HG03354 (cell line): ENCODE measurements around the gene AMELX.

Experiments used
- ATAC-seq: cut with Tn5 transposase; IDR thresholded peaks from one replicate; pipeline ENCODE4 v1.9.1; 2021; ENCODE audit warnings: mild to moderate bottlenecking; ENCODE audit not compliant: unreplicated experiment, poor library complexity, severe bottlenecking

Gene AMELX

GRCh38 chrX:11304829-11305228, 11.6 kb downstream of the AMELX start:
- ATAC-seq, result no peak

- no peak for ATAC-seq
These were observed 12.4 kb downstream of the AMELX start for GRCh38 chrX:11305641-11306040.

DNA sequence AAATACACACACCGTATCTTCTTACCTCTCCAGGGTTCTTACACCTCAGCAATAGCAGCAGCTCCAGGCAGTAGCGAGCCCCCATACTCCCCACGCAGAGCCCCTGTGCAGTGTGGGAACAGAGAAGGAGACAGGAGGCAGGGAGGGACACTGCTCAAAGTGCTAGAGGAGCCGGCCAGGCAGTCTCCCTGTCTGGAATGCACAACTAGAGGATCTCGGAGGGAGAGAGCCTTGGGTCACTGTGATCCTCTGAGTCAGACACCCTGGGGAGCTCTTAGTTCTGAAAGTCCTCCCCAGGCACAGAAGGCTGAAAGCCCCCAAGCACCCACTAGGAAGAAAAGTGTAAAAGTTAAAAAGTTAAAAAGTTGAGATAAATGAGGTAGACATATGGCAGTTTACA, 16.0 kb downstream of the AMELX start:
- ATAC-seq, result no peak

GRCh38 chrX:11311706-11312105, 18.5 kb downstream of the AMELX start:
- no peak for ATAC-seq

- ATAC-seq, result no peak
These were observed 26.8 kb downstream of the AMELX start for GRCh38 chrX:11319806-11320520.

DNA sequence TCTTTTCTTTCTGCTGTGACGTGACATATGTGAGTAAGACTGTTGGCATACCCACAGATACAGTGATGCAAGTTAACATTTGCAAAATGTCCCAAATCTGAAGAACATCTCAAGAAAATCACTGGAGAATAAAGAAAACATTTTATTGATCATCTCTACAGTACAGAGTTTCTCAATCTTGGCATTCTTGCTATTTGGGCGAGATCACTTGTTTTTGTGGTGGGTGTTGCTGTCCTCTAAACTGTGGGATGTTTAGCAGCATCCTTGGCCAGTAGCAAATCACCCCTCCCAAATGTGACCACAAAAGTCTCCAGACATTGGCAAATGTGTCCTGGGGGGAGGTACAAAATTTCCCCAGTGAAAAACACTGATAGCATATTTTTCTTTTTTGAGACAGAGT, 28.8 kb downstream of the AMELX start:
- no peak for ATAC-seq

DNA sequence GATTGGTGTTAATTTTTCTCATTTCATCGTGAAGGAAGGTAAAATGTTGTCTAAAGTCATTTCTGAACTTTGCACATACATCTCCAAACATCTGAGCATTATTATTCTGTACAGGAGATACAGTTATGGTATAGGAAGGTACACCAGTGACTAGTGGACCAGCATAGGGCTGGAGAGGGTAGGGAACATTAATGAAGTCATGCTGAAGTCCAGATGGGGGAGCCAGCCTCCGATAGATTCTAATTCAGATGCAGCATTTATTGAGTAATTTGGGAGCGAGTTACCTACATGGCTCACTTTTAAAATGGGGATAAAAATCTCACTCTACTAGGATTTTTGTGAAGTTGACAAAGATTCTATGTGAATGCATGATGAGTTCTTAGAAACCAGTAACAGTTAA, 34.9 kb downstream of the AMELX start:
- no peak for ATAC-seq

GRCh38 chrX:11329021-11329420, 35.8 kb downstream of the AMELX start:
- no peak for ATAC-seq

- ATAC-seq, result no peak
These were observed 38.6 kb downstream of the AMELX start for GRCh38 chrX:11331788-11332187.

- ATAC-seq, result no peak
These were observed 41.0 kb downstream of the AMELX start for GRCh38 chrX:11334165-11334564.

- no peak for ATAC-seq
These were observed 43.0 kb downstream of the AMELX start for GRCh38 chrX:11336201-11336600.

- no peak for ATAC-seq
These were observed 44.2 kb downstream of the AMELX start for GRCh38 chrX:11337292-11338009.

DNA sequence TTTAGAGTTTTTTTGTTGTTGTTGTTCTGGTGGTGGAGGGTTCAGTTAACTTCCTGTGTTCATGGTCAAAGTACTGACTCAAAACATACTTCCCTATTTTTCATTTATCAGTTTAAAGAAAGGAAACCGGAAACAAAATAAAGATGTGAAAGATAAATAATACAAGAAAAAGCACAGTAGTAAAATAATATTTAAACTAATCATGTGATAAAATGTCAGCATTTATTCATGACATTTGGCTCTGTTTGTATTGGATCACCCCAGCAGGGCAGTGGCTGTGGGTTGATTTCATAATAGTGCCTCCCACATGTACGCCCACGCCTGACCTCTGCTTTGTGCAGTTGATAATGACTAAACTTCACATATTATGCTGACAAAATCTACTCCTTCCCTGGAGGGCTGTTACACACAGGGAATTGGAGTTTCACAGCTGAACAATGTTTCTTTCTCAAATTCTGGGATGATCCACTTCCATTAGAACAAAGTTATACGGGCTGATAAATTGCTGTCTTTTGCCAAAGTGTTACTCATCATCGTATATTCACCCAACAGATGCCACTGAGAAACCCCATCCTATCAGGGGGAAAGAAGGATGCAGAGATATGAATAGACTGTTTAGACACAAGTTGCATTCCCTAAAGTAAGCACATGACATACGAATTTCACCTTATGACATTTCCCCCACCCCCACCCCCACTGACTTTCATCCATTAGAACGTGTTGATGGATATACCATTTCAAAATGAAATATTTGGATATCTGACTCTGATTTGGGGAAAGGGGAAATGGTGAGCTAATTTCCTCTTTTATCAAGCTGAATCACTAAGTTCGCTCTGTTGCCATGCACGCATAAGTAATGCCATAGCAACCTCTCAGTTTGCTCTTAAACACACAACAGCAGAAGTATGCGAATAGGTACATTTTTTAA, 48.3 kb downstream of the AMELX start:
- peak; percentile 80 for ATAC-seq

GRCh38 chrX:11342673-11343072, 49.5 kb downstream of the AMELX start:
- ATAC-seq, result no peak

DNA sequence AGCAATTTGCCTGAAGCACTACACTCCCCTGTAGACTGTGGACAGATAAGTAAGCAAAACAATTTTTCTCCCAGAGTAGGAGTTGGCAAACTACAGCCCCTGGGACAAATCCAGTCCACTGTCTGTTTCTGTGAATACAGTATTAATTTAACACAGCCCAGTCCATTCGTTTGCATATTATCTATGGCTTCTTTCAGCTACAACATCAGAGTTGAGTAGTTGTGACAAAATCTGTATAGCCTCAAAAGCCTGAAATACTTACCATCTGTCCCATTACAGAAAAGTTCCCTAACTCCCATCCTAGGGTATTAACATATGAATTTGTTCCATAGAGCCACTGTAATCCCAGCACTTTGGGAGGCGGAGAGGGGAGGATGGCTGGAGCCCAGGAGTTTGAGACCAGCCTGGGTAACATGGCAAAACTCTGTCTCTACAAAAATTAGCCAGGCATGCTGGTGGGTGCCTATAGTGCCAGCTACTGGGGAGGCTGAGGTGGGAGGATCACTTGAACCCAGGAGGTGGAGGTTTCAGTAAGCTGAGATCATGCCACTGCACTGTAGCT, 53.0 kb downstream of the AMELX start:
- no peak for ATAC-seq

DNA sequence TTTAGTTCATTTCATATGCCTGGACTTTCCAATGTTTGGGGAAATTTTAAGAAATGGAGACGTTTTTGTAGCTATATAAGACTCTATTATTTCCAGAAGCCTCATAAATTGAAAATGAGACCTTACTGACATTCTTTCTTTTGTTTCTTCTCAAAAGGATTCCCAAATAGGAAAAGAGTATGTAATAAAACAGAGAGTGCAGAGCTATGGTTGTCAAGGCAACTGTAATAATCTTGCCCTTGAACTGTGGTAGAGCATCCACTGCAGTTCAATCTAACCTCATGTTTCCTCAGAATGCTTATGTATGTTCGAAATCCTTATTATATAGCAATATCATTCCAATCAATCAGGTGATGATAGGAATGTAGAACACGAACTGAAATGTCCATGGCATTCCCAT, 54.1 kb downstream of the AMELX start:
- ATAC-seq, result no peak

GRCh38 chrX:11349020-11349419, 55.8 kb downstream of the AMELX start:
- no peak for ATAC-seq

DNA sequence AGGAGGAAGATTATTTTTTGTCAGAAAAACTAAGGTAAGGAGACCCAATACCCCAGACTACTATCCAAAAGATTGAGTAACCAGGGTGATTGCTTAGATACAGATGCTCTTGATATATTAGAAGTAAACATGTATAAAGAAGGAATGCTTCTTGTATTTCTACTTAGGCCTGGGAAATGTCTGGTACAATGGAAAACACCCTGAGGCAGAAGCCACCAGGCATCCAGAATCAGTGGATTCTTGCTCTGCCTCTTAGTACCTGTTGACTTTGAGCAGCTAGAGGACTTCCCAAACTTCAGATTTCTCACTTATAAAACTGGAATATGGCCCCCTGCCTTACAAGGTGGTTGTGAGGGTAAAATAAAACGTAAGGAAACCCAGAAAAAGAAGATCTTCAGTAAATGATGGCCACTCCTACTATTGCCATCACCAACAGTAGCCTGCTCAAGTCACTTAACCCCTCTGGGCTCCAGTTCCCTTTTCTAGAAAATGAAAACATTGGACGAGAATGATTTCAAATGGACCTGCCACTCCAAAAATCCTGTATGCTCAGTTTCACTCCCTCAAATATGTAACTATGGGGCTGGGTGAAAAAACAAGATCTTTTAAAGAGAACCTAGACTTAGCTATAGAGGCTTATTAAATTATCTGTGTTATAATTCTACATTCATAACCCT, 56.6 kb downstream of the AMELX start:
- ATAC-seq, result no peak
